Measurements from ENCODE around the gene SRPX.

DNA sequence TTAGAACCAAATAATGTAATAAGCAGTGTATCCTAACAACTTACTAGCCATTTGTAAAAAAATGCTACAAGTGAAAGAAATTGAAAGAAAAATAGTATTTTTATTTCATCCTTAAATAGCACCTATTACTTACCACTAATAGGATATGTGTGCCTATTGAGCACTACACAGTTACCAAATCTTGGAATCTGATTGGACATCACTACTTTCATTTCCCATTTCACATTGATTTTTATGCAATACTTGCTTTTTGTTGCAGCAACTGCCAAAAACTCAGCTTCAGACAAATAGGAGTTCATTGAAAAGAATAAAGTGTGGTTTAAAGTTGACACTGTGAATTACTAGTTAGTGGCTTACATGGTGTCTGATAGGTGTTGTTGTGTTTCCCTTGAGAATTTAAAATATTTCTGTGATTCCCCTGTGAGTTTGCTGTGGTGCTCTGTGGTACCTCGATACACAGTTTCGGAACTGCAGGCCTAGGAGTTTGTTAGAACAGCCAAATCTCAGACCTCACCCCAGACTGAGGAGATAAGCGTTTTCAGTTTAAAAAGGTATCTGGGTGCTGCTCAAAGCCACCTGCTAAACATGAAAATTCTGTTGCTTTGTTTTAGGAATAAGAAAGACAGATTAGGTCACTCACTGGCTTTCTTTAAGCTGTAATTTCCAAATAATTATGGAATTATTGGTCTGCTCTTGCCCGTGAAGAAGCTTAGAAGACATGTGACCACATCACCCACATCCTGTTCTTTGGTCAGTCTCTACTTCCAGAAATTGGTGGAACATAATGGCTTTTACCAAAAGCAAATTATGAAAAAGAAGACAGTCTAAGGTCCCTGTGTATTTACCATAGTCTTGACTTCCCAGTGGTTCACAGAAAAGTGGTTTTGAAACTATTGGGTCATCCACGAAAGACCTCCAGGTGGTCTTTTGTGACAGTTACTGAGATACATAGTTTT, 116.5 kb downstream of the SRPX start:
- TF ChIP-seq, protein P1, sequence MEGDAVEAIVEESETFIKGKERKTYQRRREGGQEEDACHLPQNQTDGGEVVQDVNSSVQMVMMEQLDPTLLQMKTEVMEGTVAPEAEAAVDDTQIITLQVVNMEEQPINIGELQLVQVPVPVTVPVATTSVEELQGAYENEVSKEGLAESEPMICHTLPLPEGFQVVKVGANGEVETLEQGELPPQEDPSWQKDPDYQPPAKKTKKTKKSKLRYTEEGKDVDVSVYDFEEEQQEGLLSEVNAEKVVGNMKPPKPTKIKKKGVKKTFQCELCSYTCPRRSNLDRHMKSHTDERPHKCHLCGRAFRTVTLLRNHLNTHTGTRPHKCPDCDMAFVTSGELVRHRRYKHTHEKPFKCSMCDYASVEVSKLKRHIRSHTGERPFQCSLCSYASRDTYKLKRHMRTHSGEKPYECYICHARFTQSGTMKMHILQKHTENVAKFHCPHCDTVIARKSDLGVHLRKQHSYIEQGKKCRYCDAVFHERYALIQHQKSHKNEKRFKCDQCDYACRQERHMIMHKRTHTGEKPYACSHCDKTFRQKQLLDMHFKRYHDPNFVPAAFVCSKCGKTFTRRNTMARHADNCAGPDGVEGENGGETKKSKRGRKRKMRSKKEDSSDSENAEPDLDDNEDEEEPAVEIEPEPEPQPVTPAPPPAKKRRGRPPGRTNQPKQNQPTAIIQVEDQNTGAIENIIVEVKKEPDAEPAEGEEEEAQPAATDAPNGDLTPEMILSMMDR (IDR thresholded peaks at IDR 0.05; ENCODE audit: low read depth, low read length): no peak
- no peak for TF ChIP-seq POLR2A (IDR thresholded peaks at IDR 0.05; ENCODE audit: extremely low read depth, insufficient read length)

All from NB4 (cell line).